Adrenal gland (tissue), 5 donors: ENCODE data around the gene ARIH2.

Source experiments
- POLR2A ChIP-seq, 2 donors: fragments of 450-650 bp; IDR thresholded peaks; one replicate each; pipeline ENCODE4 v1.6.1; 2017; ENCODE audit warnings: antibody characterized with exemption in 2 of 2, mild to moderate bottlenecking in 2 of 2, moderate library complexity in 1 of 2
- TF ChIP-seq, protein P1 (sequence below), 6 experiments: fragments of 450-650 bp in 4 of 6; fragments of 200-600 bp in 2 of 6; sonication (generic) in 1 of 6; IDR thresholded peaks; 1 replicate in 5 of 6; 2 replicates in 1 of 6; pipeline versions ENCODE4 v1.5.1 to v1.8.0; 2016 to 2021; ENCODE audit warnings: antibody characterized with exemption in 6 of 6, mild to moderate bottlenecking in 2 of 6, moderate library complexity in 1 of 6
- donor health status: DM: no; HTN: no; CAD: no.

DNA sequence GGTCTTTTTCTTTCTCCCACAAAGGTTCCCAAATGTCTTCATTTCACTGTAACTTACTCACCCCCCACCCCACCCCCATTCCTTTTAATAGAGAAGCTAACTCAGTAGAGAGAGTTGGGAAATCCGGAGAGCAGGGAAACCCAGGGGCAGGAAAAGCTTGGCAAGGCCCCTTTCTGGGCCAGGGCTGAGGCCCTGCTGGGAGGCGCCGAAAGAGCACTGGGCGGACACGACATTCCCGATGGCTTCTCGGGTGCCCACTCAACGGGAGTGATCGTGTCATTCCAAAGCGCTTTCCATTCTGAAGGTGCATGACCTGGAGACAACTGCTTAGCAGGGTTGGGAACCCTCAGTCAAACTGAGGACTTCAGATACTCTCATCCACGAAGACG lies 101.3 kb downstream of the ARIH2 start:
- TF ChIP-seq, protein P1, sequence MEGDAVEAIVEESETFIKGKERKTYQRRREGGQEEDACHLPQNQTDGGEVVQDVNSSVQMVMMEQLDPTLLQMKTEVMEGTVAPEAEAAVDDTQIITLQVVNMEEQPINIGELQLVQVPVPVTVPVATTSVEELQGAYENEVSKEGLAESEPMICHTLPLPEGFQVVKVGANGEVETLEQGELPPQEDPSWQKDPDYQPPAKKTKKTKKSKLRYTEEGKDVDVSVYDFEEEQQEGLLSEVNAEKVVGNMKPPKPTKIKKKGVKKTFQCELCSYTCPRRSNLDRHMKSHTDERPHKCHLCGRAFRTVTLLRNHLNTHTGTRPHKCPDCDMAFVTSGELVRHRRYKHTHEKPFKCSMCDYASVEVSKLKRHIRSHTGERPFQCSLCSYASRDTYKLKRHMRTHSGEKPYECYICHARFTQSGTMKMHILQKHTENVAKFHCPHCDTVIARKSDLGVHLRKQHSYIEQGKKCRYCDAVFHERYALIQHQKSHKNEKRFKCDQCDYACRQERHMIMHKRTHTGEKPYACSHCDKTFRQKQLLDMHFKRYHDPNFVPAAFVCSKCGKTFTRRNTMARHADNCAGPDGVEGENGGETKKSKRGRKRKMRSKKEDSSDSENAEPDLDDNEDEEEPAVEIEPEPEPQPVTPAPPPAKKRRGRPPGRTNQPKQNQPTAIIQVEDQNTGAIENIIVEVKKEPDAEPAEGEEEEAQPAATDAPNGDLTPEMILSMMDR (IDR thresholded peaks at IDR 0.05), result no peak
- no peak for TF ChIP-seq POLR2A (IDR thresholded peaks at IDR 0.05)
